Natural killer cell (primary cell): ENCODE measurements around the gene SDHAF2. TPM values are rescaled to one million over a fixed set of nuclear protein-coding genes. Genes with fewer than 3 reads are reported as not detected.
A peak's percentile ranks its signal among the peaks of the same experiment; 100 is the strongest.
"Not testable (repeated sequence)": the region's sequence is repeated elsewhere in the genome, so short reads cannot be mapped to it uniquely, and the experiment has no call there.

Experiments used
- ATAC-seq, 3 donors: fragments of 150-1000 bp in 2 of 3; fragments of 200-7000 bp in 1 of 3; cut with Tn5 transposase; 1 replicate in 1 of 3; 2 replicates in 2 of 3; pipeline ENCODE4 v1.10.0; 2021; ENCODE audit warnings: mild to moderate bottlenecking in 2 of 3, moderate library complexity in 2 of 3
- DNase-seq, 2 donors: peaks; one replicate each; pipeline versions ENCODE4 v3.0.0 to v3.0.0-alpha.2; 2013 to 2021; ENCODE audit warnings: mixed read lengths in 1 of 2
- H3K27ac ChIP-seq: one replicate; pipeline ENCODE4 v1.5.1; 2013; ENCODE audit warnings: mild to moderate bottlenecking, low read length
- H3K27me3 ChIP-seq: one replicate; pipeline ENCODE4 v1.6.1; 2013; ENCODE audit warnings: low read length; ENCODE audit not compliant: control insufficient read depth, insufficient read depth
- H3K36me3 ChIP-seq: one replicate; pipeline ENCODE4 v1.6.1; 2013; ENCODE audit warnings: low read length; ENCODE audit not compliant: control insufficient read depth, insufficient read depth
- H3K4me1 ChIP-seq: one replicate; pipeline ENCODE4 v1.6.1; 2013; ENCODE audit warnings: low read length; ENCODE audit not compliant: control insufficient read depth, insufficient read depth
- H3K4me3 ChIP-seq: one replicate; pipeline ENCODE4 v1.5.1; 2013; ENCODE audit warnings: low read length
- H3K9me3 ChIP-seq: one replicate; pipeline ENCODE4 v1.6.1; 2013; ENCODE audit warnings: low read length; ENCODE audit not compliant: control insufficient read depth, insufficient read depth
- H3K27ac Mint-ChIP-seq, 2 donors: one replicate each; pipeline ENCODE4 v1.8.0; 2022; ENCODE audit warnings: mild to moderate bottlenecking in 2 of 2, mixed read lengths in 2 of 2, moderate library complexity in 1 of 2
- H3K27me3 Mint-ChIP-seq, 2 donors: one replicate each; pipeline ENCODE4 v1.8.0; 2022; ENCODE audit warnings: low read depth in 2 of 2, mixed read lengths in 2 of 2
- H3K36me3 Mint-ChIP-seq: one replicate; pipeline ENCODE4 v1.8.0; 2022; ENCODE audit warnings: mixed read lengths
- H3K4me1 Mint-ChIP-seq, 2 donors: one replicate each; pipeline ENCODE4 v1.8.0; 2022; ENCODE audit warnings: mixed read lengths in 2 of 2
- H3K4me3 Mint-ChIP-seq: one replicate; pipeline ENCODE4 v1.8.0; 2022; ENCODE audit warnings: mild to moderate bottlenecking, moderate library complexity, mixed read lengths
- H3K9me3 Mint-ChIP-seq, 2 donors: one replicate each; pipeline ENCODE4 v1.8.0; 2022; ENCODE audit warnings: mixed read lengths in 2 of 2
- CTCF ChIP-seq: fragments of 200-600 bp; IDR thresholded peaks from one replicate; pipeline ENCODE4 v1.8.0; 2022; ENCODE audit warnings: antibody characterized with exemption
- WGBS: methylation state at CpG from one replicate; pipeline ENCODE4 v1.1.7; 2013; ENCODE audit warnings: missing lambda C conversion rate; ENCODE audit not compliant: insufficient coverage; 5-methylcytosine and 5-hydroxymethylcytosine counted together
- intact Hi-C: fragments of 100-400 bp; cut with micrococcal nuclease; formaldehyde crosslinking; loops from one replicate; pipeline ENCODE4 v1.14.2; 2022
- total RNA-seq, 4 donors: library from RNA; stranded (reverse); fragments of 120-200 nt in 1 of 4; gene quantifications; one replicate each; pipeline versions ENCODE4 v1.2.3 to v1.2.4, GENCODE V29; 2013 to 2022

The SDHAF2 gene
- 10 to 100 TPM; 40.2 to 50.4 (median 40.8) TPM for total RNA-seq
- 46.8 TPM for total RNA-seq (2013)

- Mint-ChIP-seq H3K36me3 (no peaks in the 10 kb centered on the region), H3K9me3 (no peaks in the 10 kb centered on the region), H3K4me3 (peak within 1 kb of the TSS; percentile 96), H3K27me3 (no peaks in the 10 kb centered on the region), H3K27ac (peak within 1 kb of the TSS; percentile 99 to 100), H3K4me1 (peaks cover 40 to 48% of the 10 kb centered on the region in 2 donors)
- intact Hi-C loops, result loop anchor here (1.0 kb wide), 1 partner anchor 68 kb away; the partner anchor contains the start of gene TMEM138
- no peaks in the 10 kb centered on the region for H3K27me3 ChIP-seq
- H3K36me3 ChIP-seq, result peaks cover 31% of the 10 kb centered on the region
- ATAC-seq (peak; percentile 83 to 94 (median 85)), DNase-seq (peak; percentile 97 to 98)
- H3K4me1 ChIP-seq, result peaks cover 15% of the 10 kb centered on the region
- no peaks in the 10 kb centered on the region for H3K9me3 ChIP-seq
- H3K27ac ChIP-seq, result peak within 1 kb of the TSS; percentile 97
- peak; percentile 3 for TF ChIP-seq CTCF
- under 1% methylated on average over 80 of the region's 82 CpGs for WGBS
- peak within 1 kb of the TSS; percentile 77 for H3K4me3 ChIP-seq
Measured at GRCh38 chr11:61429691-61430582, at the start of gene SDHAF2, which contains the start of gene CPSF7. Gene SDHAF2 (plus strand): TSS chr11:61430124. CDS start chr11:61430147, 23 bp downstream. Gene CPSF7 (minus strand): TSS chr11:61429975. CDS start chr11:61429235, 740 bp downstream.

GRCh38 chr11:61380884-61381283 is 49.0 kb upstream of the SDHAF2 start:
- Mint-ChIP-seq H3K27me3 (no peaks in the 10 kb centered on the region), H3K9me3 (no peaks in the 10 kb centered on the region), H3K4me3 (no peak overlapping the region), H3K4me1 (peaks cover 7 to 8% of the 10 kb centered on the region in 2 donors), H3K27ac (no peak overlapping the region), H3K36me3 (no peaks in the 10 kb centered on the region)
- WGBS, result 94% methylated on average over 8 of the region's 9 CpGs
- intact Hi-C loops, result no loop called here
- no peak for TF ChIP-seq CTCF
- DNase-seq (no peak), ATAC-seq (no peak)
- no peaks in the 10 kb centered on the region for H3K9me3 ChIP-seq
- H3K36me3 ChIP-seq, result peaks cover 4% of the 10 kb centered on the region
- no peak overlapping the region for H3K4me3 ChIP-seq
- H3K27me3 ChIP-seq, result no peaks in the 10 kb centered on the region
- peaks cover 4% of the 10 kb centered on the region for H3K4me1 ChIP-seq
- H3K27ac ChIP-seq, result no peak overlapping the region

- H3K4me3 ChIP-seq, H3K4me3 Mint-ChIP-seq, H3K27ac ChIP-seq, H3K27me3 Mint-ChIP-seq, H3K27me3 ChIP-seq, H3K36me3 ChIP-seq, H3K4me1 Mint-ChIP-seq, H3K9me3 Mint-ChIP-seq, H3K36me3 Mint-ChIP-seq, ATAC-seq, H3K4me1 ChIP-seq, H3K9me3 ChIP-seq, intact Hi-C loops, DNase-seq, H3K27ac Mint-ChIP-seq: not testable (repeated sequence)
- 93% methylated on average over 5 of the region's 5 CpGs for WGBS
Measured at GRCh38 chr11:61383859-61384258, 46.1 kb upstream of the SDHAF2 start.
